IgD-negative memory B cell (primary cell): ENCODE results near the gene PCDHA1. TPM values are rescaled to one million over a fixed set of nuclear protein-coding genes. Genes with fewer than 3 reads are reported as not detected.

ENCODE experiments used
- H3K27ac Mint-ChIP-seq, 3 donors: one replicate each; pipeline ENCODE4 v1.8.0; 2020 to 2022; ENCODE audit warnings: mild to moderate bottlenecking in 3 of 3, mixed read lengths in 3 of 3, moderate library complexity in 1 of 3
- H3K27me3 Mint-ChIP-seq: one replicate; pipeline ENCODE4 v1.8.0; 2021; ENCODE audit warnings: mixed read lengths
- H3K36me3 Mint-ChIP-seq: one replicate; pipeline ENCODE4 v1.8.0; 2020; ENCODE audit warnings: mild to moderate bottlenecking, mixed read lengths
- H3K4me1 Mint-ChIP-seq, 3 donors: one replicate each; pipeline ENCODE4 v1.8.0; 2020 to 2022; ENCODE audit warnings: mixed read lengths in 3 of 3, mild to moderate bottlenecking in 1 of 3
- H3K4me3 Mint-ChIP-seq, 4 donors: one replicate each; pipeline ENCODE4 v1.8.0; 2020 to 2022; ENCODE audit warnings: mild to moderate bottlenecking in 4 of 4, mixed read lengths in 4 of 4, moderate library complexity in 3 of 4
- H3K9me3 Mint-ChIP-seq, 3 donors: one replicate each; pipeline ENCODE4 v1.8.0; 2020 to 2021; ENCODE audit warnings: mixed read lengths in 3 of 3, mild to moderate bottlenecking in 1 of 3
- polyA plus RNA-seq: library from polyadenylated mRNA; unstranded; fragments of 300-500 nt; fragmentation: Illumina TruSeq; gene quantifications from one replicate; pipeline ENCODE4 v1.2.3, GENCODE V29; 2021

PCDHA1 gene
- polyA plus RNA-seq, 1 donor from 2014 or later: not detected

GRCh38 chr5:141001844-141002604, 216.1 kb downstream of the PCDHA1 start:
- no peaks in the 10 kb centered on the region for H3K36me3 Mint-ChIP-seq
- H3K9me3 Mint-ChIP-seq: peaks cover 0 to 8% (median 3%) of the 10 kb centered on the region in 3 donors
- no peak overlapping the region for H3K27ac Mint-ChIP-seq
- H3K4me1 Mint-ChIP-seq: peaks cover 0 to 8% (median 4%) of the 10 kb centered on the region in 3 donors
- peak overlapping the region in 1 of 4 donors; percentile 82 for H3K4me3 Mint-ChIP-seq
- peaks cover 19% of the 10 kb centered on the region for H3K27me3 Mint-ChIP-seq

GRCh38 chr5:141002605-141002965, 216.6 kb downstream of the PCDHA1 start:
- Mint-ChIP-seq H3K36me3 (no peaks in the 10 kb centered on the region), H3K9me3 (peaks cover 0 to 8% (median 2%) of the 10 kb centered on the region in 3 donors), H3K27ac (no peak overlapping the region), H3K27me3 (peaks cover 19% of the 10 kb centered on the region), H3K4me3 (peak overlapping the region in 1 of 4 donors; percentile 82), H3K4me1 (peaks cover 0 to 8% (median 4%) of the 10 kb centered on the region in 3 donors)

GRCh38 chr5:141003031-141003430, 217.1 kb downstream of the PCDHA1 start:
- H3K9me3 Mint-ChIP-seq: peaks cover 0 to 8% (median 2%) of the 10 kb centered on the region in 3 donors
- H3K27ac Mint-ChIP-seq: no peak overlapping the region
- peaks cover 19% of the 10 kb centered on the region for H3K27me3 Mint-ChIP-seq
- peaks cover 0 to 8% (median 4%) of the 10 kb centered on the region in 3 donors for H3K4me1 Mint-ChIP-seq
- H3K36me3 Mint-ChIP-seq: no peaks in the 10 kb centered on the region
- no peak overlapping the region for H3K4me3 Mint-ChIP-seq

- H3K27me3 Mint-ChIP-seq: peaks cover 19% of the 10 kb centered on the region
- no peaks in the 10 kb centered on the region for H3K36me3 Mint-ChIP-seq
- H3K4me1 Mint-ChIP-seq: peaks cover 0 to 8% (median 4%) of the 10 kb centered on the region in 3 donors
- no peak overlapping the region for H3K4me3 Mint-ChIP-seq
- no peak overlapping the region for H3K27ac Mint-ChIP-seq
- peaks cover 0 to 11% (median 2%) of the 10 kb centered on the region in 3 donors for H3K9me3 Mint-ChIP-seq
Measured at GRCh38 chr5:141003791-141004611, 218.1 kb downstream of the PCDHA1 start.

- peaks cover 4% of the 10 kb centered on the region for H3K27me3 Mint-ChIP-seq
- peaks cover 0 to 10% (median 0%) of the 10 kb centered on the region in 3 donors for H3K9me3 Mint-ChIP-seq
- H3K4me3 Mint-ChIP-seq: no peak overlapping the region
- H3K4me1 Mint-ChIP-seq: no peaks in the 10 kb centered on the region
- H3K36me3 Mint-ChIP-seq: no peaks in the 10 kb centered on the region
- no peak overlapping the region for H3K27ac Mint-ChIP-seq
Measured at GRCh38 chr5:141007791-141008190, 221.9 kb downstream of the PCDHA1 start.

- no peaks in the 10 kb centered on the region for H3K27me3 Mint-ChIP-seq
Measured at GRCh38 chr5:141010047-141010793, 224.3 kb downstream of the PCDHA1 start.

GRCh38 chr5:141017943-141018342, 232.0 kb downstream of the PCDHA1 start:
- H3K27ac Mint-ChIP-seq: no peak overlapping the region
- no peaks in the 10 kb centered on the region for H3K36me3 Mint-ChIP-seq
- H3K4me3 Mint-ChIP-seq: no peak overlapping the region

More at GRCh38 chr5:141010047-141010793, 224.3 kb downstream of the PCDHA1 start:
- Mint-ChIP-seq H3K36me3 (no peaks in the 10 kb centered on the region), H3K4me1 (no peaks in the 10 kb centered on the region), H3K9me3 (peaks cover 0 to 7% (median 0%) of the 10 kb centered on the region in 3 donors), H3K4me3 (no peak overlapping the region), H3K27ac (peak overlapping the region in 1 of 3 donors; percentile 84)

GRCh38 chr5:141022384-141022783, 236.4 kb downstream of the PCDHA1 start:
- H3K4me3 Mint-ChIP-seq: no peak overlapping the region
- no peaks in the 10 kb centered on the region for H3K36me3 Mint-ChIP-seq
- H3K9me3 Mint-ChIP-seq: peaks cover 0 to 5% (median 3%) of the 10 kb centered on the region in 3 donors
- H3K27me3 Mint-ChIP-seq: no peaks in the 10 kb centered on the region
- no peaks in the 10 kb centered on the region for H3K4me1 Mint-ChIP-seq
- H3K27ac Mint-ChIP-seq: no peak overlapping the region

More at GRCh38 chr5:141017943-141018342, 232.0 kb downstream of the PCDHA1 start:
- Mint-ChIP-seq H3K27me3 (no peaks in the 10 kb centered on the region), H3K9me3 (peaks cover 0 to 3% (median 0%) of the 10 kb centered on the region in 3 donors), H3K4me1 (no peaks in the 10 kb centered on the region)

- peaks cover 0 to 4% (median 0%) of the 10 kb centered on the region in 3 donors for H3K9me3 Mint-ChIP-seq
- no peak overlapping the region for H3K4me3 Mint-ChIP-seq
- no peaks in the 10 kb centered on the region for H3K27me3 Mint-ChIP-seq
- no peak overlapping the region for H3K27ac Mint-ChIP-seq
- H3K36me3 Mint-ChIP-seq: no peaks in the 10 kb centered on the region
- no peaks in the 10 kb centered on the region for H3K4me1 Mint-ChIP-seq
Measured at GRCh38 chr5:141031006-141031405, 245.1 kb downstream of the PCDHA1 start.

- Mint-ChIP-seq H3K27me3 (no peaks in the 10 kb centered on the region), H3K27ac (no peak overlapping the region), H3K9me3 (peaks cover 0 to 4% (median 0%) of the 10 kb centered on the region in 3 donors), H3K4me1 (no peaks in the 10 kb centered on the region), H3K36me3 (no peaks in the 10 kb centered on the region), H3K4me3 (no peak overlapping the region)
Measured at GRCh38 chr5:141032626-141033025, 246.7 kb downstream of the PCDHA1 start.

GRCh38 chr5:141039061-141039460, 253.1 kb downstream of the PCDHA1 start:
- Mint-ChIP-seq H3K36me3 (no peaks in the 10 kb centered on the region), H3K4me1 (no peaks in the 10 kb centered on the region), H3K27ac (no peak overlapping the region), H3K9me3 (peaks cover 0 to 3% (median 0%) of the 10 kb centered on the region in 3 donors), H3K27me3 (no peaks in the 10 kb centered on the region), H3K4me3 (no peak overlapping the region)

GRCh38 chr5:141039517-141039916, 253.6 kb downstream of the PCDHA1 start:
- Mint-ChIP-seq H3K9me3 (peaks cover 0 to 7% (median 3%) of the 10 kb centered on the region in 3 donors), H3K27me3 (no peaks in the 10 kb centered on the region)

GRCh38 chr5:141040093-141040770, 254.3 kb downstream of the PCDHA1 start:
- no peaks in the 10 kb centered on the region for H3K4me1 Mint-ChIP-seq
- H3K4me3 Mint-ChIP-seq: no peak overlapping the region
- H3K27me3 Mint-ChIP-seq: peaks cover 1% of the 10 kb centered on the region
- H3K9me3 Mint-ChIP-seq: peaks cover 0 to 7% (median 3%) of the 10 kb centered on the region in 3 donors
- H3K27ac Mint-ChIP-seq: no peak overlapping the region
- H3K36me3 Mint-ChIP-seq: no peaks in the 10 kb centered on the region

More at GRCh38 chr5:141039517-141039916, 253.6 kb downstream of the PCDHA1 start:
- Mint-ChIP-seq H3K4me3 (no peak overlapping the region), H3K27ac (no peak overlapping the region), H3K4me1 (no peaks in the 10 kb centered on the region), H3K36me3 (no peaks in the 10 kb centered on the region)

GRCh38 chr5:141040771-141041426, 255.0 kb downstream of the PCDHA1 start:
- Mint-ChIP-seq H3K27ac (no peak overlapping the region), H3K36me3 (no peaks in the 10 kb centered on the region), H3K27me3 (peaks cover 1% of the 10 kb centered on the region), H3K4me3 (no peak overlapping the region), H3K9me3 (peaks cover 3 to 6% (median 4%) of the 10 kb centered on the region in 3 donors), H3K4me1 (no peaks in the 10 kb centered on the region)
